Panc1 (cell line): Measurements from ENCODE around the gene PUSL1. TPM values are rescaled to one million over a fixed set of nuclear protein-coding genes. Genes with fewer than 3 reads are reported as not detected.

Experiments used
- ATAC-seq: fragments of 200-7000 bp; cut with Tn5 transposase; 2 replicates; pipeline ENCODE4 v1.9.1; 2020; ENCODE audit warnings: mild to moderate bottlenecking, moderate library complexity
- BruUV-seq: library from RNA; stranded (reverse); fragments of 400-500 nt; replicated peaks from 2 replicates; lab custom pipeline; 2021; lab: Mats Ljungman, UMichigan
- CTCF ChIA-PET: fragments of 300-600 bp; sonication (Branson Sonifier 250); formaldehyde crosslinking; loops from one replicate; lab custom pipeline; 2022; ENCODE audit warnings: antibody characterized with exemption; lab: Charles Lee
- POLR2A ChIA-PET: fragments of 300-600 bp; sonication (Branson Sonifier 250); formaldehyde crosslinking; loops from one replicate; lab custom pipeline; 2022; ENCODE audit warnings: antibody characterized with exemption; lab: Charles Lee
- DNase-seq: peaks from one replicate; pipeline ENCODE4 v3.0.0-alpha.2; 2010; ENCODE audit warnings: low read depth, low spot score
- H3K27ac ChIP-seq: 2 replicates; pipeline ENCODE4 v1.5.1; 2011; ENCODE audit warnings: mild to moderate bottlenecking, low read length, inconsistent platforms
- H3K27me3 ChIP-seq: fragments of 200-500 bp; sonication (Bioruptor generic); 2 replicates; pipeline ENCODE4 v1.6.0; 2014; ENCODE audit warnings: low read length, inconsistent platforms; ENCODE audit not compliant: control insufficient read depth, insufficient read depth
- H3K36me3 ChIP-seq: fragments of 200-500 bp; sonication (Bioruptor generic); 2 replicates; pipeline ENCODE4 v1.5.1; 2014; ENCODE audit warnings: inconsistent platforms, mild to moderate bottlenecking, low read length, moderate library complexity; ENCODE audit not compliant: control insufficient read depth, insufficient read depth
- H3K4me1 ChIP-seq: 2 replicates; pipeline ENCODE4 v1.5.1; 2011; ENCODE audit warnings: inconsistent platforms, mild to moderate bottlenecking, low read length, moderate library complexity; ENCODE audit not compliant: control insufficient read depth, insufficient read depth
- H3K4me3 ChIP-seq, 2 experiments: 2 replicates each; pipeline ENCODE4 v1.5.1; 2011 to 2012; ENCODE audit warnings: low read depth in 2 of 2, low read length in 2 of 2, mild to moderate bottlenecking in 2 of 2, inconsistent platforms in 1 of 2, moderate library complexity in 1 of 2
- H3K9me3 ChIP-seq: fragments of 200-500 bp; sonication (Bioruptor generic); 2 replicates; pipeline ENCODE4 v1.5.1; 2014; ENCODE audit warnings: low read depth, mild to moderate bottlenecking, inconsistent platforms, low read length, moderate library complexity; ENCODE audit not compliant: control insufficient read depth, insufficient read depth
- POLR2AphosphoS5 ChIP-seq: IDR thresholded peaks from 2 replicates; pipeline ENCODE4 v1.6.1; 2012; ENCODE audit warnings: mild to moderate bottlenecking, low read depth, low read length, moderate library complexity
- SIN3A ChIP-seq: IDR thresholded peaks from 2 replicates; pipeline ENCODE4 v1.6.1; 2012; ENCODE audit warnings: low read depth, mild to moderate bottlenecking, low read length, moderate library complexity, borderline replicate concordance; ENCODE audit not compliant: insufficient read depth
- TCF7L2 ChIP-seq: IDR thresholded peaks from 2 replicates; pipeline ENCODE4 v1.6.1; 2011; ENCODE audit warnings: mild to moderate bottlenecking, low read depth, low read length, inconsistent platforms
- in situ Hi-C: cut with HindIII; loops from 2 replicates; pipeline ENCODE4 v1.10.0; 2016; ENCODE audit warnings: low sequenced_read_pairs, low pct_unique_long_range_greater_than_20kb
- intact Hi-C: fragments of 100-400 bp; cut with micrococcal nuclease; formaldehyde crosslinking; loops from one replicate; pipeline ENCODE4 v1.10.0; 2022; ENCODE audit not compliant: unreplicated experiment
- total RNA-seq: library from RNA; stranded (reverse); gene quantifications from one replicate; pipeline ENCODE4 v1.2.1, GENCODE V29; 2021; ENCODE audit not compliant: unreplicated experiment
- TF ChIP-seq, protein P1 (sequence below): fragments of 450-650 bp; IDR thresholded peaks from 2 replicates; pipeline ENCODE4 v1.5.1; 2017; ENCODE audit warnings: mild to moderate bottlenecking
- TF ChIP-seq, protein P2 (sequence below), 2 experiments: IDR thresholded peaks; 2 replicates each; pipeline ENCODE4 v1.6.1; 2011 to 2012; ENCODE audit warnings: low read depth in 2 of 2, control low read depth in 1 of 2, low read length in 1 of 2, mild to moderate bottlenecking in 1 of 2, moderate library complexity in 1 of 2; ENCODE audit not compliant: insufficient read depth in 1 of 2

Gene PUSL1
- total RNA-seq, 1 experiment from 2014 or later: 46.9 TPM

GRCh38 chr1:1326075-1326605, 17.7 kb downstream of the PUSL1 start:
- in situ Hi-C loops (no loop called here), intact Hi-C loops (no loop called here)
- BruUV-seq: no TSS peak
- H3K4me1 ChIP-seq: peaks cover 25% of the 10 kb centered on the region
- TF ChIP-seq, protein P1, sequence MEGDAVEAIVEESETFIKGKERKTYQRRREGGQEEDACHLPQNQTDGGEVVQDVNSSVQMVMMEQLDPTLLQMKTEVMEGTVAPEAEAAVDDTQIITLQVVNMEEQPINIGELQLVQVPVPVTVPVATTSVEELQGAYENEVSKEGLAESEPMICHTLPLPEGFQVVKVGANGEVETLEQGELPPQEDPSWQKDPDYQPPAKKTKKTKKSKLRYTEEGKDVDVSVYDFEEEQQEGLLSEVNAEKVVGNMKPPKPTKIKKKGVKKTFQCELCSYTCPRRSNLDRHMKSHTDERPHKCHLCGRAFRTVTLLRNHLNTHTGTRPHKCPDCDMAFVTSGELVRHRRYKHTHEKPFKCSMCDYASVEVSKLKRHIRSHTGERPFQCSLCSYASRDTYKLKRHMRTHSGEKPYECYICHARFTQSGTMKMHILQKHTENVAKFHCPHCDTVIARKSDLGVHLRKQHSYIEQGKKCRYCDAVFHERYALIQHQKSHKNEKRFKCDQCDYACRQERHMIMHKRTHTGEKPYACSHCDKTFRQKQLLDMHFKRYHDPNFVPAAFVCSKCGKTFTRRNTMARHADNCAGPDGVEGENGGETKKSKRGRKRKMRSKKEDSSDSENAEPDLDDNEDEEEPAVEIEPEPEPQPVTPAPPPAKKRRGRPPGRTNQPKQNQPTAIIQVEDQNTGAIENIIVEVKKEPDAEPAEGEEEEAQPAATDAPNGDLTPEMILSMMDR: no peak
- TF ChIP-seq SIN3A: no peak
- TF ChIP-seq TCF7L2: no peak
- TF ChIP-seq, protein P2, sequence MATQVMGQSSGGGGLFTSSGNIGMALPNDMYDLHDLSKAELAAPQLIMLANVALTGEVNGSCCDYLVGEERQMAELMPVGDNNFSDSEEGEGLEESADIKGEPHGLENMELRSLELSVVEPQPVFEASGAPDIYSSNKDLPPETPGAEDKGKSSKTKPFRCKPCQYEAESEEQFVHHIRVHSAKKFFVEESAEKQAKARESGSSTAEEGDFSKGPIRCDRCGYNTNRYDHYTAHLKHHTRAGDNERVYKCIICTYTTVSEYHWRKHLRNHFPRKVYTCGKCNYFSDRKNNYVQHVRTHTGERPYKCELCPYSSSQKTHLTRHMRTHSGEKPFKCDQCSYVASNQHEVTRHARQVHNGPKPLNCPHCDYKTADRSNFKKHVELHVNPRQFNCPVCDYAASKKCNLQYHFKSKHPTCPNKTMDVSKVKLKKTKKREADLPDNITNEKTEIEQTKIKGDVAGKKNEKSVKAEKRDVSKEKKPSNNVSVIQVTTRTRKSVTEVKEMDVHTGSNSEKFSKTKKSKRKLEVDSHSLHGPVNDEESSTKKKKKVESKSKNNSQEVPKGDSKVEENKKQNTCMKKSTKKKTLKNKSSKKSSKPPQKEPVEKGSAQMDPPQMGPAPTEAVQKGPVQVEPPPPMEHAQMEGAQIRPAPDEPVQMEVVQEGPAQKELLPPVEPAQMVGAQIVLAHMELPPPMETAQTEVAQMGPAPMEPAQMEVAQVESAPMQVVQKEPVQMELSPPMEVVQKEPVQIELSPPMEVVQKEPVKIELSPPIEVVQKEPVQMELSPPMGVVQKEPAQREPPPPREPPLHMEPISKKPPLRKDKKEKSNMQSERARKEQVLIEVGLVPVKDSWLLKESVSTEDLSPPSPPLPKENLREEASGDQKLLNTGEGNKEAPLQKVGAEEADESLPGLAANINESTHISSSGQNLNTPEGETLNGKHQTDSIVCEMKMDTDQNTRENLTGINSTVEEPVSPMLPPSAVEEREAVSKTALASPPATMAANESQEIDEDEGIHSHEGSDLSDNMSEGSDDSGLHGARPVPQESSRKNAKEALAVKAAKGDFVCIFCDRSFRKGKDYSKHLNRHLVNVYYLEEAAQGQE (IDR thresholded peaks at IDR 0.05; ENCODE audit: insufficient read depth in 1 of 2, low read depth in 2 of 2, low read length in 1 of 2): no peak
- TF ChIP-seq POLR2AphosphoS5: no peak
- no peaks in the 10 kb centered on the region; the same call in none of the 2 replicates for H3K36me3 ChIP-seq
- DNase-seq: no peak
- H3K9me3 ChIP-seq: no peaks in the 10 kb centered on the region
- no peak for ATAC-seq
- H3K27me3 ChIP-seq: no peaks in the 10 kb centered on the region
- ChIA-PET CTCF (no interaction called here), POLR2A (no interaction called here)
- peak overlapping the region; percentile 83 to 87 for H3K4me3 ChIP-seq
- peak overlapping the region; percentile 91; the same call in 1 of the 2 replicates for H3K27ac ChIP-seq

- CTCF ChIA-PET: no interaction called here
- BruUV-seq: TSS peak; percentile 71
- Histone ChIP-seq H3K4me3 (no peak overlapping the region), H3K9me3 (no peaks in the 10 kb centered on the region), H3K27me3 (no peaks in the 10 kb centered on the region), H3K4me1 (peaks cover 15% of the 10 kb centered on the region), H3K36me3 (no peaks in the 10 kb centered on the region; the same call in 1 of the 2 replicates), H3K27ac (no peak overlapping the region)
- intact Hi-C loops: no loop called here
- TF ChIP-seq SIN3A: no peak
- TF ChIP-seq, protein P2 (IDR thresholded peaks at IDR 0.05; ENCODE audit: insufficient read depth in 1 of 2, low read depth in 2 of 2, low read length in 1 of 2): no peak
- TF ChIP-seq, protein P1: no peak
- ATAC-seq (no peak), DNase-seq (no peak)
- POLR2A ChIA-PET: no interaction called here
- in situ Hi-C loops: no loop called here
Observed at GRCh38 chr1:1327291-1327690, 18.9 kb downstream of the PUSL1 start.
